ENCODE measurements around the gene CCL7.

CCL7 gene

GRCh38 chr17:34246881-34247280 lies 23.1 kb upstream of the CCL7 start:
- no peak for DNase-seq (ENCODE audit: low read depth in 2 of 2)

GRCh38 chr17:34248511-34249024 lies 21.5 kb upstream of the CCL7 start:
- no peak for DNase-seq (ENCODE audit: low read depth in 2 of 2)

- no peak for DNase-seq (ENCODE audit: low read depth in 2 of 2)
These were observed 21.0 kb upstream of the CCL7 start for GRCh38 chr17:34249061-34249460.

- DNase-seq (ENCODE audit: low read depth in 2 of 2): no peak
These were observed 20.5 kb upstream of the CCL7 start for GRCh38 chr17:34249478-34249877.

- no peak for DNase-seq (ENCODE audit: low read depth in 2 of 2)
These were observed 18.8 kb upstream of the CCL7 start for GRCh38 chr17:34251186-34251585.

GRCh38 chr17:34252095-34252443 lies 18.0 kb upstream of the CCL7 start:
- DNase-seq (ENCODE audit: low read depth in 2 of 2): no peak

- DNase-seq (ENCODE audit: low read depth in 2 of 2): no peak
These were observed 17.4 kb upstream of the CCL7 start for GRCh38 chr17:34252444-34253138.

GRCh38 chr17:34253139-34253525 lies 16.9 kb upstream of the CCL7 start:
- DNase-seq (ENCODE audit: low read depth in 2 of 2): no peak

GRCh38 chr17:34254146-34254545 lies 15.9 kb upstream of the CCL7 start:
- DNase-seq (ENCODE audit: low read depth in 2 of 2): no peak

- DNase-seq (ENCODE audit: low read depth in 2 of 2): no peak
These were observed 15.2 kb upstream of the CCL7 start, which contains the start of gene CCL2 for GRCh38 chr17:34254651-34255380. Gene CCL2 (plus strand): TSS chr17:34255285. CDS start chr17:34255350, 65 bp downstream.

GRCh38 chr17:34255381-34255732 lies 14.7 kb upstream of the CCL7 start:
- no peak for DNase-seq (ENCODE audit: low read depth in 2 of 2)

GRCh38 chr17:34255841-34256240 lies 14.2 kb upstream of the CCL7 start:
- DNase-seq (ENCODE audit: low read depth in 2 of 2): no peak

- DNase-seq (ENCODE audit: low read depth in 2 of 2): no peak
These were observed 12.6 kb upstream of the CCL7 start for GRCh38 chr17:34257299-34257985.

- DNase-seq (ENCODE audit: low read depth in 2 of 2): no peak
These were observed 12.1 kb upstream of the CCL7 start for GRCh38 chr17:34257986-34258326.

- no peak for DNase-seq (ENCODE audit: low read depth in 2 of 2)
These were observed 10.9 kb upstream of the CCL7 start for GRCh38 chr17:34259146-34259545.

- DNase-seq (ENCODE audit: low read depth in 2 of 2): no peak
These were observed 9.2 kb upstream of the CCL7 start for GRCh38 chr17:34260861-34261260.

- no peak for DNase-seq (ENCODE audit: low read depth in 2 of 2)
These were observed 8.3 kb upstream of the CCL7 start for GRCh38 chr17:34261568-34262337.

- DNase-seq (ENCODE audit: low read depth in 2 of 2): no peak
These were observed 4.3 kb upstream of the CCL7 start for GRCh38 chr17:34265711-34266110.

GRCh38 chr17:34275881-34276280 lies 5.9 kb downstream of the CCL7 start:
- no peak for DNase-seq (ENCODE audit: low read depth in 2 of 2)

- DNase-seq (ENCODE audit: low read depth in 2 of 2): no peak
These were observed 6.8 kb downstream of the CCL7 start for GRCh38 chr17:34276826-34277225.

- DNase-seq (ENCODE audit: low read depth in 2 of 2): no peak
These were observed 13.6 kb downstream of the CCL7 start for GRCh38 chr17:34283571-34283970.

GRCh38 chr17:34285286-34285792 lies 15.3 kb downstream of the CCL7 start, which contains the start of gene CCL11:
Gene CCL11 (plus strand): TSS chr17:34285742. CDS start chr17:34285809, 67 bp downstream.
- no peak for DNase-seq (ENCODE audit: low read depth in 2 of 2)

Data from stimulated activated CD4-positive, alpha-beta T cell treated with anti-CD3 and anti-CD28 coated beads, Interleukin-15, amount 100 ng/mL, for 48 hours (primary cell).